H9 (cell line): ENCODE data around the gene PKNOX2. TPM values are rescaled to one million over a fixed set of nuclear protein-coding genes. Genes with fewer than 3 reads are reported as not detected.

Experiments
- DNase-seq: peaks from one replicate; pipeline ENCODE4 v3.0.0-alpha.2; 2017
- H2AFZ ChIP-seq: one replicate; pipeline ENCODE4 v1.6.1; 2013; ENCODE audit warnings: mild to moderate bottlenecking, low read length, control low read depth, moderate library complexity
- H2AK5ac ChIP-seq: 2 replicates; pipeline ENCODE4 v1.6.1; 2013; ENCODE audit warnings: low read length, control low read depth, mixed read lengths; ENCODE audit not compliant: insufficient read length
- H2BK120ac ChIP-seq: one replicate; pipeline ENCODE4 v1.6.1; 2013; ENCODE audit warnings: low read depth, mild to moderate bottlenecking, low read length, control low read depth, inconsistent platforms; ENCODE audit not compliant: poor library complexity, severe bottlenecking
- H2BK12ac ChIP-seq: 2 replicates; pipeline ENCODE4 v1.6.1; 2013; ENCODE audit warnings: low read length, control low read depth, mixed read lengths, low read depth; ENCODE audit not compliant: insufficient read length
- H2BK15ac ChIP-seq: 2 replicates; pipeline ENCODE4 v1.6.1; 2013; ENCODE audit warnings: low read depth, low read length, control low read depth
- H2BK20ac ChIP-seq: one replicate; pipeline ENCODE4 v1.6.1; 2013; ENCODE audit warnings: low read depth, mild to moderate bottlenecking, low read length, control low read depth, inconsistent platforms; ENCODE audit not compliant: poor library complexity, severe bottlenecking
- H2BK5ac ChIP-seq: 2 replicates; pipeline ENCODE4 v1.6.1; 2013; ENCODE audit warnings: low read length, control low read depth, mixed read lengths; ENCODE audit not compliant: insufficient read length
- H3K14ac ChIP-seq: 2 replicates; pipeline ENCODE4 v1.6.1; 2013; ENCODE audit warnings: low read length, control low read depth; ENCODE audit not compliant: insufficient read depth
- H3K18ac ChIP-seq: 2 replicates; pipeline ENCODE4 v1.6.1; 2013; ENCODE audit warnings: low read depth, mild to moderate bottlenecking, mixed read lengths, low read length, control low read depth; ENCODE audit not compliant: insufficient read length
- H3K23ac ChIP-seq: 2 replicates; pipeline ENCODE4 v1.6.1; 2013; ENCODE audit warnings: low read length, control low read depth, mixed read lengths, low read depth; ENCODE audit not compliant: insufficient read length
- H3K23me2 ChIP-seq: 2 replicates; pipeline ENCODE4 v1.6.1; 2013; ENCODE audit warnings: low read depth, mild to moderate bottlenecking, mixed read lengths, low read length, control low read depth; ENCODE audit not compliant: insufficient read length, poor library complexity, severe bottlenecking
- H3K27ac ChIP-seq: 2 replicates; pipeline ENCODE4 v1.5.1; 2013; ENCODE audit warnings: low read length, control low read depth, mixed read lengths, low read depth; ENCODE audit not compliant: insufficient read length
- H3K27me3 ChIP-seq: 2 replicates; pipeline ENCODE4 v1.6.1; 2013; ENCODE audit warnings: low read length, control low read depth, inconsistent platforms; ENCODE audit not compliant: insufficient read depth
- H3K4ac ChIP-seq: 2 replicates; pipeline ENCODE4 v1.6.1; 2013; ENCODE audit warnings: low read depth, mild to moderate bottlenecking, control low read depth, inconsistent platforms, low read length, moderate library complexity
- H3K4me1 ChIP-seq: 2 replicates; pipeline ENCODE4 v1.6.1; 2013; ENCODE audit warnings: low read length, control low read depth, inconsistent platforms; ENCODE audit not compliant: insufficient read depth
- H3K4me2 ChIP-seq: 2 replicates; pipeline ENCODE4 v1.6.1; 2013; ENCODE audit warnings: low read length, control low read depth, mixed read lengths; ENCODE audit not compliant: insufficient read length, insufficient read depth
- H3K56ac ChIP-seq: 2 replicates; pipeline ENCODE4 v1.6.1; 2013; ENCODE audit warnings: low read depth, mild to moderate bottlenecking, mixed read lengths, low read length, control low read depth; ENCODE audit not compliant: insufficient read length
- H3K79me1 ChIP-seq: 2 replicates; pipeline ENCODE4 v1.6.1; 2013; ENCODE audit warnings: low read depth, mild to moderate bottlenecking, moderate library complexity, low read length, control low read depth, inconsistent platforms; ENCODE audit not compliant: insufficient read depth, poor library complexity, severe bottlenecking
- H3K79me2 ChIP-seq: 2 replicates; pipeline ENCODE4 v1.6.1; 2013; ENCODE audit warnings: low read length, control low read depth, inconsistent platforms; ENCODE audit not compliant: insufficient read depth
- H3K9ac ChIP-seq: 2 replicates; pipeline ENCODE4 v1.6.1; 2013; ENCODE audit warnings: low read length, control low read depth, mixed read lengths; ENCODE audit not compliant: insufficient read length; ENCODE audit errors: extremely low read depth
- H3K9me3 ChIP-seq: one replicate; pipeline ENCODE4 v1.6.1; 2013; ENCODE audit warnings: low read depth, low read length, inconsistent platforms; ENCODE audit not compliant: control insufficient read depth
- H3T11ph ChIP-seq: one replicate; pipeline ENCODE4 v1.6.1; 2013; ENCODE audit warnings: mild to moderate bottlenecking, low read length, control low read depth, inconsistent platforms
- H4K20me1 ChIP-seq: one replicate; pipeline ENCODE4 v1.6.1; 2013; ENCODE audit not compliant: control insufficient read depth, insufficient read length, insufficient read depth
- H4K5ac ChIP-seq: 2 replicates; pipeline ENCODE4 v1.6.1; 2013; ENCODE audit warnings: low read depth, mild to moderate bottlenecking, mixed read lengths, low read length, control low read depth; ENCODE audit not compliant: insufficient read length
- H4K8ac ChIP-seq: replicated peaks from 2 replicates; pipeline ENCODE4 v1.6.1; 2013; ENCODE audit warnings: low read length, control low read depth, mixed read lengths, low read depth; ENCODE audit not compliant: insufficient read length
- H4K91ac ChIP-seq: 2 replicates; pipeline ENCODE4 v1.6.1; 2013; ENCODE audit warnings: low read depth, mild to moderate bottlenecking, moderate library complexity, mixed read lengths, low read length, control low read depth; ENCODE audit not compliant: insufficient read length
- H3K27ac Mint-ChIP-seq, 3 experiments: 2 replicates in 2 of 3; 3 replicates in 1 of 3; pipeline ENCODE4 v1.8.0; 2020 to 2021; ENCODE audit warnings: mixed read lengths in 3 of 3, mild to moderate bottlenecking in 1 of 3, moderate library complexity in 1 of 3
- H3K27me3 Mint-ChIP-seq: 2 replicates; pipeline ENCODE4 v1.8.0; 2021; ENCODE audit warnings: low read depth, mild to moderate bottlenecking, moderate library complexity, mixed read lengths
- H3K36me3 Mint-ChIP-seq, 3 experiments: 2 replicates in 2 of 3; 3 replicates in 1 of 3; pipeline ENCODE4 v1.8.0; 2020 to 2021; ENCODE audit warnings: low read depth in 3 of 3, mixed read lengths in 3 of 3; ENCODE audit not compliant: insufficient read depth in 1 of 3
- H3K4me1 Mint-ChIP-seq, 2 experiments: 2 replicates each; pipeline ENCODE4 v1.8.0; 2020; ENCODE audit warnings: mixed read lengths in 2 of 2
- H3K4me3 Mint-ChIP-seq, 2 experiments: 2 replicates in 1 of 2; 3 replicates in 1 of 2; pipeline ENCODE4 v1.8.0; 2020 to 2021; ENCODE audit warnings: mild to moderate bottlenecking in 2 of 2, mixed read lengths in 2 of 2, moderate library complexity in 1 of 2
- H3K9me3 Mint-ChIP-seq, 2 experiments: 2 replicates in 1 of 2; 3 replicates in 1 of 2; pipeline ENCODE4 v1.8.0; 2020; ENCODE audit warnings: mild to moderate bottlenecking in 2 of 2, mixed read lengths in 2 of 2, moderate library complexity in 1 of 2
- WGBS: extraction: QIAGEN DNeasy Blood & Tissue Kit; methylation state at CpG from one replicate; pipeline ENCODE4 v1.1.7; 2013; ENCODE audit warnings: missing lambda C conversion rate, low lambda C conversion rate, mixed read lengths; ENCODE audit not compliant: insufficient read length; ENCODE audit errors: extremely low coverage; 5-methylcytosine and 5-hydroxymethylcytosine counted together
- total RNA-seq: library from RNA; stranded (reverse); gene quantifications from 2 replicates; pipeline ENCODE4 v1.2.1, GENCODE V29; 2021
- TF ChIP-seq, protein P1 (sequence below): fragments of 200-600 bp; sonication (generic); conservative IDR thresholded peaks from 3 replicates; pipeline ENCODE4 v1.8.0; 2021; ENCODE audit warnings: antibody characterized with exemption, mild to moderate bottlenecking

The PKNOX2 gene
- total RNA-seq, 1 experiment from 2014 or later = 1.3 TPM

DNA sequence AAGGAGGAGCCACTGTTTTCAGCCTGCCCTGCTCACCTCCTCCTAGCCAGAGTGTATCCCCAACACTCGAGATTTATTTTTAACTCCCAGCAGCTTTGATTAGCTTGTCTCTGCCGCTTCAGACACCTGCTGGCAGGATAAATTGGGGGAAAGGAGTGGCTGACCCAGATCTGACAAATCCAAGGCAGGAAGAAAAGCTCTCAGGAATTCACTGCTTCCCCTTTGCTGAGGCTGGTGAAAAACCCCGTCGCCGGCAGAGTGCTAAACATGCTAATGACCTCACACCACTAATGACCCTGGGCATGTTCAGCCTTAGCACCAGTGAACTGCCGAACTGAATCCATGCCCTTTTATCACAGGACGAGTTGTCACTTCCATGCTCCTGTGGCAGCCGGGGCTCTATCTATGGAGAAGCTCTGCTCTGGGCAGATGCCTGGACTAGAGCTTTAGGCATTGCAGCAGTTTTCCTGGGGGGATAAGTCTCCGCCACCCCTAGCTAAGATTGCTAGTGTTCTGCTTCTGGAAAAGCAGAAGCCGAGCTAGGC lies 279.3 kb downstream of the PKNOX2 start:
- peaks cover 45 to 50% of the 10 kb centered on the region in 2 experiments for H3K4me1 Mint-ChIP-seq
- no peaks in the 10 kb centered on the region for H3K27me3 Mint-ChIP-seq
- Histone ChIP-seq H4K5ac (no peak overlapping the region), H3K18ac (peak overlapping the region; percentile 76), H4K91ac (no peak overlapping the region), H4K8ac (no peak overlapping the region), H2AK5ac (no peak overlapping the region), H3T11ph (no peak overlapping the region), H3K27me3 (no peaks in the 10 kb centered on the region), H3K23ac (no peak overlapping the region), H3K4me2 (peak overlapping the region; percentile 30), H3K9me3 (no peaks in the 10 kb centered on the region), H3K23me2 (no peaks in the 10 kb centered on the region), H3K27ac (peak overlapping the region; percentile 20), H3K4ac (no peak overlapping the region), H3K79me1 (no peaks in the 10 kb centered on the region), H2AFZ (no peak overlapping the region), H2BK20ac (no peak overlapping the region), H2BK12ac (no peak overlapping the region), H3K4me1 (peaks cover 18% of the 10 kb centered on the region), H3K14ac (no peak overlapping the region; the same call in 1 of the 2 replicates), H4K20me1 (no peaks in the 10 kb centered on the region), H2BK5ac (no peak overlapping the region), H2BK120ac (no peak overlapping the region), H3K79me2 (no peaks in the 10 kb centered on the region), H2BK15ac (no peak overlapping the region), H3K56ac (no peak overlapping the region), H3K9ac (no peak overlapping the region)
- peak overlapping the region; percentile 84 to 99 (median 91) for H3K27ac Mint-ChIP-seq
- peak; percentile 73 for DNase-seq
- peaks cover 2 to 35% (median 30%) of the 10 kb centered on the region in 3 experiments; a peak in 6 of 7 replicates for H3K36me3 Mint-ChIP-seq
- TF ChIP-seq, protein P1, sequence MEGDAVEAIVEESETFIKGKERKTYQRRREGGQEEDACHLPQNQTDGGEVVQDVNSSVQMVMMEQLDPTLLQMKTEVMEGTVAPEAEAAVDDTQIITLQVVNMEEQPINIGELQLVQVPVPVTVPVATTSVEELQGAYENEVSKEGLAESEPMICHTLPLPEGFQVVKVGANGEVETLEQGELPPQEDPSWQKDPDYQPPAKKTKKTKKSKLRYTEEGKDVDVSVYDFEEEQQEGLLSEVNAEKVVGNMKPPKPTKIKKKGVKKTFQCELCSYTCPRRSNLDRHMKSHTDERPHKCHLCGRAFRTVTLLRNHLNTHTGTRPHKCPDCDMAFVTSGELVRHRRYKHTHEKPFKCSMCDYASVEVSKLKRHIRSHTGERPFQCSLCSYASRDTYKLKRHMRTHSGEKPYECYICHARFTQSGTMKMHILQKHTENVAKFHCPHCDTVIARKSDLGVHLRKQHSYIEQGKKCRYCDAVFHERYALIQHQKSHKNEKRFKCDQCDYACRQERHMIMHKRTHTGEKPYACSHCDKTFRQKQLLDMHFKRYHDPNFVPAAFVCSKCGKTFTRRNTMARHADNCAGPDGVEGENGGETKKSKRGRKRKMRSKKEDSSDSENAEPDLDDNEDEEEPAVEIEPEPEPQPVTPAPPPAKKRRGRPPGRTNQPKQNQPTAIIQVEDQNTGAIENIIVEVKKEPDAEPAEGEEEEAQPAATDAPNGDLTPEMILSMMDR = no peak
- H3K4me3 Mint-ChIP-seq = peak overlapping the region; percentile 15 to 72; a peak in 3 of 5 replicates
- WGBS = no CpG with 5 or more reads among the region's 10 CpGs
- H3K9me3 Mint-ChIP-seq = no peaks in the 10 kb centered on the region
